Endothelial cell of umbilical vein (primary cell): ENCODE measurements around the gene IL6R. TPM values are rescaled to one million over a fixed set of nuclear protein-coding genes. Genes with fewer than 3 reads are reported as not detected.
"Not testable (repeated sequence)": the region's sequence is repeated elsewhere in the genome, so short reads cannot be mapped to it uniquely, and the experiment has no call there.

Source experiments
- BruUV-seq: library from RNA; stranded (reverse); fragments of 400-500 nt; replicated peaks from 2 replicates; lab custom pipeline; 2021; lab: Mats Ljungman, UMichigan
- CTCF ChIA-PET: fragments of 300-600, 350-600 bp; sonication (Branson Sonifier 250); formaldehyde crosslinking; loops from one replicate; lab custom pipeline; 2021; ENCODE audit warnings: antibody characterized with exemption, inconsistent platforms; lab: Charles Lee
- POLR2A ChIA-PET: fragments of 300-600, 350-600 bp; sonication (Branson Sonifier 250); formaldehyde crosslinking; loops from one replicate; lab custom pipeline; 2021; ENCODE audit warnings: antibody characterized with exemption, inconsistent platforms; lab: Charles Lee
- DNase-seq: peaks from one replicate; pipeline ENCODE4 v3.0.0-alpha.2; 2011; ENCODE audit warnings: low read depth, low spot score
- FAIRE-seq: peaks from 2 replicates; lab custom pipeline; 2011; peaks lifted over from hg19 to GRCh38; lab: Jason Lieb, UNC
- H2AFZ ChIP-seq: 2 replicates; pipeline ENCODE4 v1.6.0; 2012; ENCODE audit warnings: low read depth, low read length, control low read depth, inconsistent platforms
- H3K27ac ChIP-seq: 2 replicates; pipeline ENCODE4 v1.5.1; 2011; ENCODE audit warnings: low read depth, mild to moderate bottlenecking, control low read depth, low read length, moderate library complexity; ENCODE audit not compliant: insufficient read depth
- H3K27me3 ChIP-seq, 2 experiments: 2 replicates each; pipeline versions ENCODE4 v1.6.0 to v1.6.1; 2011; ENCODE audit warnings: low read length in 2 of 2, mixed read lengths in 1 of 2; ENCODE audit not compliant: control insufficient read depth in 2 of 2, insufficient read depth in 2 of 2
- H3K36me3 ChIP-seq, 2 experiments: 2 replicates in 1 of 2; 3 replicates in 1 of 2; pipeline ENCODE4 v1.5.1; 2011; ENCODE audit warnings: low read length in 2 of 2, mild to moderate bottlenecking in 1 of 2, moderate library complexity in 1 of 2; ENCODE audit not compliant: control insufficient read depth in 2 of 2, insufficient read depth in 2 of 2; ENCODE audit errors: extremely low read depth in 1 of 2
- H3K4me1 ChIP-seq: 3 replicates; pipeline ENCODE4 v1.5.1; 2011; ENCODE audit warnings: mild to moderate bottlenecking, low read length; ENCODE audit not compliant: control insufficient read depth, insufficient read depth; ENCODE audit errors: extremely low read depth
- H3K4me2 ChIP-seq: 2 replicates; pipeline ENCODE4 v1.6.1; 2011; ENCODE audit warnings: low read length, control low read depth, mixed read lengths; ENCODE audit not compliant: insufficient read depth
- H3K4me3 ChIP-seq, 3 experiments: fragments of 200-600 bp in 1 of 3; sonication (generic), shearing (Covaris generic) in 1 of 3; replicated peaks in 1 of 3; 2 replicates each; pipeline ENCODE4 v1.5.1; 2011 to 2016; ENCODE audit warnings: control low read depth in 3 of 3, low read length in 3 of 3, mild to moderate bottlenecking in 2 of 3, inconsistent platforms in 1 of 3, low read depth in 1 of 3, moderate library complexity in 1 of 3; ENCODE audit not compliant: insufficient read depth in 1 of 3
- H3K79me2 ChIP-seq: 2 replicates; pipeline ENCODE4 v1.6.0; 2012; ENCODE audit warnings: low read length, inconsistent platforms; ENCODE audit not compliant: control insufficient read depth, insufficient read depth
- H3K9ac ChIP-seq: replicated peaks from 2 replicates; pipeline ENCODE3; 2011; ENCODE audit warnings: low read length, control low read depth; ENCODE audit not compliant: insufficient read depth; ENCODE audit errors: extremely low read depth
- H3K9me1 ChIP-seq: replicated peaks from 3 replicates; pipeline ENCODE4 v1.6.0; 2011; ENCODE audit warnings: mild to moderate bottlenecking, low read length; ENCODE audit not compliant: control insufficient read depth, insufficient read depth; ENCODE audit errors: extremely low read depth
- H3K9me3 ChIP-seq: replicated peaks from 2 replicates; pipeline ENCODE4 v1.5.1; 2012; ENCODE audit warnings: low read length, inconsistent platforms; ENCODE audit not compliant: control insufficient read depth, insufficient read depth
- H4K20me1 ChIP-seq: replicated peaks from 2 replicates; pipeline ENCODE3; 2011; ENCODE audit warnings: mild to moderate bottlenecking, low read length; ENCODE audit not compliant: control insufficient read depth, insufficient read depth; ENCODE audit errors: extremely low read depth
- CTCF ChIP-seq, 2 donors: IDR thresholded peaks; 1 replicate in 1 of 2; 2 replicates in 1 of 2; pipeline ENCODE4 v1.5.1; 2011; ENCODE audit warnings: low read length in 2 of 2, mild to moderate bottlenecking in 2 of 2, moderate library complexity in 2 of 2, control low read depth in 1 of 2, inconsistent platforms in 1 of 2, low read depth in 1 of 2; ENCODE audit not compliant: insufficient read depth in 1 of 2; ENCODE audit errors: extremely low read depth in 1 of 2
- EZH2 ChIP-seq: IDR thresholded peaks from 2 replicates; pipeline ENCODE4 v1.6.1; 2012; ENCODE audit warnings: borderline replicate concordance, low read depth, mild to moderate bottlenecking, moderate library complexity, low read length, inconsistent platforms; ENCODE audit not compliant: severe bottlenecking
- FOS ChIP-seq: IDR thresholded peaks from 2 replicates; pipeline ENCODE4 v1.6.1; 2011; ENCODE audit warnings: mild to moderate bottlenecking, low read length, moderate library complexity, borderline replicate concordance; ENCODE audit not compliant: insufficient read depth
- GATA2 ChIP-seq: IDR thresholded peaks from 2 replicates; pipeline ENCODE4 v1.7.0; 2011; ENCODE audit warnings: low read depth, mild to moderate bottlenecking, moderate library complexity, mixed read lengths, low read length; ENCODE audit not compliant: insufficient read length, insufficient read depth
- JUN ChIP-seq: IDR thresholded peaks from 2 replicates; pipeline ENCODE4 v1.6.1; 2011; ENCODE audit warnings: borderline replicate concordance, low read depth; ENCODE audit not compliant: insufficient read length, insufficient read depth
- MAX ChIP-seq: IDR thresholded peaks from 2 replicates; pipeline ENCODE4 v1.6.1; 2011; ENCODE audit not compliant: insufficient read depth, insufficient read length
- MYC ChIP-seq: IDR thresholded peaks from one replicate; pipeline ENCODE4 v1.6.1; 2011; ENCODE audit warnings: mild to moderate bottlenecking, low read depth, low read length
- POLR2A ChIP-seq: IDR thresholded peaks from 2 replicates; pipeline ENCODE4 v1.6.1; 2012; ENCODE audit warnings: low read depth, mild to moderate bottlenecking, control low read depth, low read length
- POLR2AphosphoS5 ChIP-seq: IDR thresholded peaks from 2 replicates; pipeline ENCODE4 v1.6.1; 2012; ENCODE audit warnings: low read depth, mild to moderate bottlenecking, control low read depth, low read length, moderate library complexity; ENCODE audit not compliant: insufficient read depth
- dilution Hi-C: fragments of 300-500 bp; cut with MboI; formaldehyde crosslinking; loops from one replicate; pipeline ENCODE4 v1.15.0; 2019; ENCODE audit warnings: low sequenced_read_pairs; ENCODE audit not compliant: extremely low pct_ligation_motif_present
- intact Hi-C: fragments of 100-400 bp; cut with micrococcal nuclease; formaldehyde crosslinking; loops from one replicate; pipeline ENCODE4 v1.10.0; 2022
- polyA plus RNA-seq, 4 experiments: library from polyadenylated mRNA; depleted of rRNA in 3 of 4; stranded (reverse) in 3 of 4; unstranded in 1 of 4; fragments of >200 nt; gene quantifications; 2 replicates each; pipeline versions ENCODE4 v1.2.1 to v1.2.3, GENCODE V29; 2011 to 2012; ENCODE audit warnings: missing spikeins in 1 of 4
- total RNA-seq: library from RNA; stranded (reverse); gene quantifications from 2 replicates; pipeline ENCODE4 v1.2.3, GENCODE V29; 2021

Gene IL6R
- total and polyA plus RNA-seq, 2 donors (not counting 3 experiments of a cell fraction or from before 2014, with no cell fraction given) = 4.8 to 5.1 TPM

GRCh38 chr1:154360288-154360687 lies 44.9 kb upstream of the IL6R start:
- Histone ChIP-seq H3K27ac (no peak overlapping the region), H3K79me2 (no peaks in the 10 kb centered on the region), H3K4me1 (no peaks in the 10 kb centered on the region), H3K27me3 (no peaks in the 10 kb centered on the region), H3K9me1 (no peaks in the 10 kb centered on the region), H3K4me3 (no peak overlapping the region), H3K9me3 (no peaks in the 10 kb centered on the region), H3K36me3 (no peaks in the 10 kb centered on the region), H3K4me2 (no peak overlapping the region), H3K9ac (no peak overlapping the region), H2AFZ (no peak overlapping the region), H4K20me1 (no peaks in the 10 kb centered on the region)
- no TSS peak for BruUV-seq
- POLR2A ChIA-PET = no interaction called here
- CTCF ChIA-PET = interaction anchor here (1.0 to 2.4 kb wide), 2 partner anchors 25 to 186 kb away, joined by 3 to 12 read pairs; no protein-coding TSS in a partner anchor
- dilution Hi-C loops (no loop called here), intact Hi-C loops (no loop called here)
- no peak for DNase-seq
- TF ChIP-seq EZH2 = no peak
- TF ChIP-seq POLR2AphosphoS5 = no peak
- TF ChIP-seq CTCF (IDR thresholded peaks at IDR 0.05; ENCODE audit: extremely low read depth in 1 of 2, insufficient read depth in 1 of 2, low read depth in 1 of 2, low read length in 2 of 2) = no peak
- no peak for TF ChIP-seq MYC
- TF ChIP-seq FOS = no peak
- TF ChIP-seq JUN = no peak
- no peak for TF ChIP-seq MAX
- no peak for TF ChIP-seq POLR2A
- TF ChIP-seq GATA2 = no peak
- no peak for FAIRE-seq

- H3K9ac ChIP-seq, POLR2A ChIA-PET, H3K4me2 ChIP-seq, H4K20me1 ChIP-seq, intact Hi-C loops, H3K9me1 ChIP-seq, dilution Hi-C loops, FAIRE-seq, BruUV-seq, H3K79me2 ChIP-seq, H3K36me3 ChIP-seq, H3K4me1 ChIP-seq, H3K27ac ChIP-seq, DNase-seq, H3K4me3 ChIP-seq, H3K9me3 ChIP-seq, H2AFZ ChIP-seq, H3K27me3 ChIP-seq: not testable (repeated sequence)
- CTCF ChIA-PET = interaction anchor here (0.9 to 2.4 kb wide), 9 partner anchors 8 to 186 kb away, joined by 3 to 12 read pairs (median 4); no protein-coding TSS in a partner anchor
These were observed 44.3 kb upstream of the IL6R start for GRCh38 chr1:154360881-154361280.
